WI38 (cell line): ENCODE results near the gene LAG3.
A peak's percentile ranks its signal among the peaks of the same experiment; 100 is the strongest.

ENCODE experiments used
- H3K4me3 ChIP-seq: 2 replicates; pipeline ENCODE4 v1.5.1; 2011; ENCODE audit warnings: low read depth, mild to moderate bottlenecking, control low read depth, low read length
- CTCF ChIP-seq: IDR thresholded peaks from 2 replicates; pipeline ENCODE4 v1.5.1; 2012; ENCODE audit warnings: low read depth, mild to moderate bottlenecking, control low read depth, low read length

The LAG3 gene

GRCh38 chr12:6786416-6787094 is 14.2 kb downstream of the LAG3 start:
- no peak overlapping the region for H3K4me3 ChIP-seq
- TF ChIP-seq CTCF, result no peak

- TF ChIP-seq CTCF, result no peak
Measured at GRCh38 chr12:6787309-6787708, 15.0 kb downstream of the LAG3 start.

GRCh38 chr12:6788972-6789924 is 16.9 kb downstream of the LAG3 start, which contains the start of gene CD4:
Gene CD4, plus strand, starts transcription at chr12:6789528. Its CDS starts 10,611 bp downstream, at chr12:6800139.
- H3K4me3 ChIP-seq, result peak within 1 kb of the TSS; percentile 66
- TF ChIP-seq CTCF, result no peak

More at GRCh38 chr12:6787309-6787708, 15.0 kb downstream of the LAG3 start:
- no peak overlapping the region for H3K4me3 ChIP-seq

- TF ChIP-seq CTCF, result no peak
- peak overlapping the region; percentile 66 for H3K4me3 ChIP-seq
Measured at GRCh38 chr12:6790496-6791150, 18.3 kb downstream of the LAG3 start.

GRCh38 chr12:6791931-6792520 is 19.7 kb downstream of the LAG3 start:
- no peak for TF ChIP-seq CTCF
- H3K4me3 ChIP-seq, result no peak overlapping the region

GRCh38 chr12:6792522-6793201 is 20.3 kb downstream of the LAG3 start:
- peak overlapping the region; percentile 1; the same call in 1 of the 2 replicates for H3K4me3 ChIP-seq
- TF ChIP-seq CTCF, result no peak
